Muscle layer of duodenum (tissue), 2 donors: ENCODE data around the gene HES6.
A peak's percentile ranks its signal among the peaks of the same experiment; 100 is the strongest.

Experiments
- H3K27ac ChIP-seq: one replicate; pipeline ENCODE4 v1.7.0; 2013; ENCODE audit warnings: mild to moderate bottlenecking, low read length
- H3K27me3 ChIP-seq: one replicate; pipeline ENCODE4 v1.7.0; 2013; ENCODE audit warnings: low read depth, mild to moderate bottlenecking, control low read depth, low read length
- H3K36me3 ChIP-seq, 2 donors: one replicate each; pipeline ENCODE4 v1.7.0; 2013; ENCODE audit warnings: low read length in 2 of 2, control low read depth in 1 of 2, mild to moderate bottlenecking in 1 of 2; ENCODE audit not compliant: insufficient read depth in 2 of 2, control insufficient read depth in 1 of 2
- H3K4me1 ChIP-seq, 2 donors: one replicate each; pipeline ENCODE4 v1.7.0; 2013; ENCODE audit warnings: low read length in 2 of 2, mild to moderate bottlenecking in 2 of 2, control low read depth in 1 of 2, moderate library complexity in 1 of 2; ENCODE audit not compliant: insufficient read depth in 2 of 2, control insufficient read depth in 1 of 2
- H3K4me3 ChIP-seq, 2 donors: one replicate each; pipeline ENCODE4 v1.7.0; 2013; ENCODE audit warnings: low read length in 2 of 2, low read depth in 1 of 2, mild to moderate bottlenecking in 1 of 2
- H3K9me3 ChIP-seq, 2 donors: one replicate each; pipeline ENCODE4 v1.7.0; 2013; ENCODE audit warnings: low read length in 2 of 2, control low read depth in 1 of 2, mild to moderate bottlenecking in 1 of 2; ENCODE audit not compliant: control insufficient read depth in 1 of 2
- donor health status: healthy.

The HES6 gene

DNA sequence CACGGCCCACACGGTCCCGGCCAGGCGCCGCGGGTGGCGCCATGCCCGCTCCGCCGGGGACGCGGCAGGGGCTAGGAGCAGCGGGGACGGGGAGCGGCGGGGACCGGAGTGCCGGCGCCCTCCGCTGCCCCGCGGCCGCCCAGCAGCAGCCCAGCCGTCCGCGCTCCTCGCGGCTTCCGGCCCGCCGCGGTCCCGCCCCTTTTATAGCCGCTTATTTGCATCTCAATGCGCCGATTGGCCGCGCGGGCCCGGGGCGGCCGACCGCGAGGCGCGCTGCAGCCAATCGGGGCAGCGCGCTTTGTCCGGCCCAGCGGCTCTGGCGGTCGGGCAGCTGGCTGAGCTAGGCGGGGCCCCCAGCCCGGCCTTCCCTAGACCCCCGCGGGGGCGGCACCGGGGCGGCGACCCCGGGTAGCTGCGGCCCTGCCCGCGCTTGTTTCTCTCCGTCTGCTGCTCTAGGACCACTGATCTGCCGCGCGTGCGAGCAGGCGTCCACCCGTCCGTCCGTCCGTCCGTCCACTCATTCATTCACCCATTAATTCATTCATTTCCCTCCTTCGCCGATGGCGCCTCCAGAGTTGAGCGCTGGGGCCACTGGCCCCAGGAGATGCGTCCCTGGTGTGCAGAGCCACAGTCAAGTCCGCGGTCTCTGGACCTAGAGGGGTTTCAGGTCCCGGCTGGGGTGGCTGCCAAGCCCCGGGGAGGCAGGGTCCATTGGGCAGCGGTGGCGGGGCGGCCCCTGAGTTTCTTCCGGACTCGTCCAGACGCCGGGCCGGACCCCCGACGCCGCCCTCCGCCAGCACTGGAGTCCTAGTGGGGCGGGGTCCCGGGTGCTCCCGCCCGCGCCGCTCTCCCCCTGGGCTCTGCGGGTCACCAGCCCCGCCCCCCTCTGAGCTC is at the start of gene HES6:
TSS of gene HES6 (minus strand) at position 176 of the 894 bp plus-strand sequence. CDS start at position 43, 133 bp downstream.
- Histone ChIP-seq H3K27ac (no peak within 1 kb of the TSS), H3K27me3 (no peaks in the 10 kb centered on the region), H3K36me3 (peaks cover 2% of the 10 kb centered on the region in 2 donors), H3K9me3 (no peaks in the 10 kb centered on the region), H3K4me3 (peak within 1 kb of the TSS; percentile 30 to 63), H3K4me1 (peaks cover 12 to 34% of the 10 kb centered on the region in 2 donors)

GRCh38 chr2:238289574-238289973 is 49.7 kb upstream of the HES6 start:
- Histone ChIP-seq H3K4me1 (peaks cover 26 to 35% of the 10 kb centered on the region in 2 donors), H3K9me3 (no peaks in the 10 kb centered on the region), H3K4me3 (peak overlapping the region; percentile 60 to 82), H3K36me3 (peaks cover 0 to 14% of the 10 kb centered on the region in 2 donors), H3K27ac (peak overlapping the region; percentile 83), H3K27me3 (no peaks in the 10 kb centered on the region)

DNA sequence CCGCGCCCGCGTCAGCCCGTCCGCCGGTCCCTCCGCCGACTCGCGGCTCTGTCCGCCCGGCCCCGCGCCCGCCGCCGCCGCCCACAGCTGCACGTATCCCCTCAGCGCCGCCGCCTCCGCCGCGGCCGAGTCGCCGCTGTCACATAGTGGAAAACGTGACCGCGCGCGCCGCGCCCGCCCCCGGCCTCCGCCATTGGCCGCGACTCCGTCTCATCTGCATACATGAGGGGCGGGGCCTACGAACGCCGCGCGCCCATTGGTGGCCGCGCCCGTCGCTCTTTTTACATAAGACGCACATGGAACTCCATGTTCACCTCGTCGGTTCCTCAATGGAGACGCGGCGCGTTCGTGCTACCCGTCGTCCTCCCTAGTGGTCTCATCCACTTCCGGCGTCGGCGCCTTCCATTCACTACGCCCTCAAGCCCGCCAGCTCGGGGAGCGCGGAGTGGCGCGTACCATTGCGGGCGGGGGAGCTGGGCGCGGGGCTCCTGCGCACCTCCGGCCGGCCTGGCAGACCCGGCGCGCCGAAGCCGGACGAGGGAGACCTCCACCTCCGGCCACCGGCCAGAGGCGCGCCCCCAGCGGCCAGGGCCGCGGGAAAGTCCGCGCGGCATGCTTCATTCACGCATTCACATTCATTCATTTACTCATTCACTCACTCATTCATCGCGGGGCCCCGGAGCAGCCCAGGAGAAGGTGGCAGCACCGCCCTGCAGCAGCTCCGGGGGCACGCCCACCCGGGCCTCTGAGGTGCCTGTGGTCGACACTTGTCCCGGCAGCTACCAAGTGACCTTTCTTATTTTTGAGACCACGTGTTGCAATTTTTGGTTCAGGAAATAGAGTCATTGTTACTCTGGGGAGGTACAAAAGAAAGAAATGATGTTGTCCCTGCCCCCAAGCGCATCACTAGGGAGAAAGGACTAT is 49.1 kb upstream of the HES6 start:
- H3K27me3 ChIP-seq: no peaks in the 10 kb centered on the region
- H3K9me3 ChIP-seq: no peaks in the 10 kb centered on the region
- H3K27ac ChIP-seq: peak overlapping the region; percentile 83
- peaks cover 26 to 35% of the 10 kb centered on the region in 2 donors for H3K4me1 ChIP-seq
- H3K36me3 ChIP-seq: peaks cover 0 to 14% of the 10 kb centered on the region in 2 donors
- peak overlapping the region; percentile 60 to 82 for H3K4me3 ChIP-seq

DNA sequence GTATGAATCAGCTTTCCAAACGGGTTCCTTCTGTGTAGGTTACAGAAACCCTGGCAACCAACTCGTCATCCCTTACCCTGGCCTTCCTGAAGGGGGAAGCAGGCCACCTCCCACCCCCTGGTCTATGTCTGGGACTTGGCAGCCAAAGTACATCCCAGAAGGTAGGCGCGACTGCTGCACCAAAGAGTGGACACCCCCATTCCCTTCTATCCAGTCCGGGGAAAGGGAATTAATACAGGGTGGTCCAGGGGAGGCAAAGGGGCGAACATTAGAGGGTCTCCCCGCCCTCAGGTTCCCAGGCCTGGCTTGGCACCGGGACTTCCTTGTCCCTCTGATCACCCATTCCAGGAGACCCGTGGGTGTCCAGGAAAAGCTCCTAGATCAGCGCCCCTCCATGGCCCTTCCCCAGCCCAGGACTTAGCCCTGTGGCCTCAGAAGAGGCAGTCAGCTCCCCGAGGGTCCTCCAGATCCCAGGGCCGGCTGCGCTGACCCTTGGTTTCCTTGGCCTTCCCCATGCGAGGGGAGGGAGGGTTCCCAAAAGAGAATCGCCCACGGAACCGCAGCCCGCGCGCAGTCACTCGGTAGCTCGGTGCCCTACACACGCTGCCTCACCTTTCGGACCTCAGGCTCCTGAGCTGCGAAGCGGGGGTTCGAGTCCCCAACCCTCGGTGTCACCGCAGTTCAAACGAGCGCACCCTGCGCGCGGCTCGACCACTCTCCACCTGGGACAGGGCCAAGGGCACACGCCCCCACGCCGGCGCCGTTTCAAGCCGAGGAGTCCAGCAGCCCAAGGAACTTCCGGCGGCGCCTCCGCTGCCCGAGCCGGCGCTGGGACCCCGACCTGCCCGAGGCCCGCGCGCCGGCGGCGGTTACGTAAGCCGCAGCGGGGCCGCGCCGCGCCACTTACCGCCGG is 48.2 kb upstream of the HES6 start, which contains the start of gene PER2:
TSS of gene PER2 (minus strand) at position 874 of the 913 bp plus-strand sequence. CDS start 10,674 bp downstream, outside the sequence.
- H3K4me3 ChIP-seq: peak within 1 kb of the TSS; percentile 82 to 91
- H3K27ac ChIP-seq: peak within 1 kb of the TSS; percentile 89
- peaks cover 0 to 14% of the 10 kb centered on the region in 2 donors for H3K36me3 ChIP-seq
- H3K4me1 ChIP-seq: peaks cover 26 to 38% of the 10 kb centered on the region in 2 donors
- H3K27me3 ChIP-seq: no peaks in the 10 kb centered on the region
- no peaks in the 10 kb centered on the region for H3K9me3 ChIP-seq

- Histone ChIP-seq H3K27ac (peak overlapping the region; percentile 89), H3K27me3 (no peaks in the 10 kb centered on the region), H3K4me3 (peak overlapping the region; percentile 82 to 91), H3K9me3 (no peaks in the 10 kb centered on the region), H3K4me1 (peaks cover 26 to 41% of the 10 kb centered on the region in 2 donors), H3K36me3 (peaks cover 0 to 14% of the 10 kb centered on the region in 2 donors)
These were observed 47.3 kb upstream of the HES6 start for GRCh38 chr2:238286987-238287736.

- Histone ChIP-seq H3K27ac (peak overlapping the region; percentile 89), H3K27me3 (no peaks in the 10 kb centered on the region), H3K9me3 (no peaks in the 10 kb centered on the region), H3K4me3 (peak overlapping the region; percentile 20 to 91), H3K36me3 (peaks cover 0 to 14% of the 10 kb centered on the region in 2 donors), H3K4me1 (peaks cover 26 to 47% of the 10 kb centered on the region in 2 donors)
These were observed 46.7 kb upstream of the HES6 start for GRCh38 chr2:238286551-238286950.

DNA sequence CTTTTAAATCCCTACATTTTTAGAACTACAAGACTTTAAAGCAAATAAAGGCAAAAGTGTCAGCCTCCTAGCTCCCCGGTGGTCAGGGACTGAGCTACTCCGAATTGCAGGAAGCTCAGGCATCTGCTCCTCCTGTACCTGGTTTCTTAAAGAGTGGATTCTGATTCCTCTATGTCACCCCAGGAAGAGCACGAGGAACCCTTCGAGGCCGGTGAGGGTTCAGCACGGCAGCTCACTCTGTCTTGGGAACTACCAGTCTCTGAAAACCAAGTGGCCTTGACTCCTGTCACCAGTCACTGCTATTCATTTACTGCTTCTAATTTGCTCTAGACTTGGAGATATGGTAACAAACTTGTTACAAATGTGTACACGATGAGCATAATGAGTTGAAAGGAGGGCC is 46.3 kb upstream of the HES6 start:
- peak overlapping the region; percentile 20 to 22 for H3K4me3 ChIP-seq
- H3K36me3 ChIP-seq: peaks cover 0 to 14% of the 10 kb centered on the region in 2 donors
- no peaks in the 10 kb centered on the region for H3K9me3 ChIP-seq
- H3K27me3 ChIP-seq: no peaks in the 10 kb centered on the region
- peak overlapping the region; percentile 89 for H3K27ac ChIP-seq
- H3K4me1 ChIP-seq: peaks cover 26 to 50% of the 10 kb centered on the region in 2 donors

GRCh38 chr2:238285653-238286082 is 45.8 kb upstream of the HES6 start:
- peaks cover 26 to 50% of the 10 kb centered on the region in 2 donors for H3K4me1 ChIP-seq

GRCh38 chr2:238284802-238285515 is 45.1 kb upstream of the HES6 start:
- no peaks in the 10 kb centered on the region for H3K27me3 ChIP-seq
- peak overlapping the region; percentile 20 to 26 for H3K4me3 ChIP-seq
- H3K4me1 ChIP-seq: peaks cover 26 to 50% of the 10 kb centered on the region in 2 donors
- H3K27ac ChIP-seq: peak overlapping the region; percentile 89
- peaks cover 0 to 14% of the 10 kb centered on the region in 2 donors for H3K36me3 ChIP-seq
- no peaks in the 10 kb centered on the region for H3K9me3 ChIP-seq

More at GRCh38 chr2:238285653-238286082, 45.8 kb upstream of the HES6 start:
- Histone ChIP-seq H3K27ac (peak overlapping the region; percentile 89), H3K27me3 (no peaks in the 10 kb centered on the region), H3K9me3 (no peaks in the 10 kb centered on the region), H3K4me3 (peak overlapping the region; percentile 20 to 26), H3K36me3 (peaks cover 0 to 14% of the 10 kb centered on the region in 2 donors)
